GM18867 (cell line): ENCODE data around the gene ADARB1.

ENCODE experiments used
- ATAC-seq: cut with Tn5 transposase; IDR thresholded peaks from one replicate; pipeline ENCODE4 v1.9.1; 2021; ENCODE audit warnings: mild to moderate bottlenecking, moderate library complexity; ENCODE audit not compliant: unreplicated experiment

The ADARB1 gene

DNA sequence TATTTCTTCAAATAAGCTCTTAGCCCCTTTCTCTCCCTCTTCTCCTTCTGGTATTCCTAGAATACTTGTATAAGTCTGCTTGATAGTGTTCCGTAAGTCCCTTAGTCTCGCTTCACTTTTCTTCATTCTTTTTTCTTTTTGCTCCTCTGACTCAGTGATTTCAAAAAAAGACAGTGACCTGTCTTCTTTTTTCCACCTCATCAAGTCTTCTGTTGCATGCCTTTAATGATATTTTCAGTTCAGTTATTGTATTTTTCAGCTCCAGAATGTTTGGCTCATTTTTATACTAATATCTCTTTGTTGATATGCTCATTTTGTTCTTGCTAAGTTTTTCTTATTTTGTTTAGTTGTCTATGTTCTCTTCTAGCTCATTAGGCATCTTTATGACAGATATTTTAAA lies 115.6 kb downstream of the ADARB1 start:
- no peak for ATAC-seq

DNA sequence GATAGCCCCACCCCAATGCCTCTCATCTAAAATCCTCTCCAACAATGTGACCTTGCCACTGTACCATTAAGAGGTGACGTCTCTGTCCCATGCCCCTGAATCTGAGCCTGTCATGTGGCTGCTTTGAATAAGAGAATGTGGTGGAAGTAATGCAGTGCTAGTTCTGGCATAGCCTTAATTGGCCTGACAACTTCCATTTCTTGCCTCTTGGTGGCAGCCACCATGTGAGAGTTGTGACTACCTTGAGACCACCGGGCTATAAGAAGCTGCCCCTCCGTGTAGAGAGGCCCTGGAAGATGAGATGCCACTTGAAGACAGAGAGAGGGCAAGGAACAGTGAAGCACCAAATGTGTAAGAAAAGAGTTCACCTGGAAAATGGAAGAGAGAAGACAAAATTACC lies 118.0 kb downstream of the ADARB1 start:
- ATAC-seq: no peak

DNA sequence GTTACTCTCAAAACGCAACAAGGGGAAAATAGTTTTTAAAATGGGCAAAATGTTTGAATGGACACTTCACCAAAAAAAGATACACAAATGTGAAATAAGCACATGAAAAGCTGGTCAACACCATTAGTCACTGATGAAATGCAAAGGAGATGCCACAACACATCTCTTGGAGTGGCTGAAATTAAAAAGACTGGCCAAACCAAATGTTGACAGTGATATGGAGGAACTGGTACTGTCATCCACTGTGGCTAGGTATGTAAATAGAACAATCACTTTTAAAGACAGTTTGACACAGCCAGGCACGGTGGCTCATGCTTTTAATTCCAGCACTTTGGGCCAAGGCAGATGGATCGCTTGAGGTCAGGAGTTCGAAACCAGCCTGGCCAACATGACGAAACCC lies 122.2 kb downstream of the ADARB1 start:
- ATAC-seq: no peak

DNA sequence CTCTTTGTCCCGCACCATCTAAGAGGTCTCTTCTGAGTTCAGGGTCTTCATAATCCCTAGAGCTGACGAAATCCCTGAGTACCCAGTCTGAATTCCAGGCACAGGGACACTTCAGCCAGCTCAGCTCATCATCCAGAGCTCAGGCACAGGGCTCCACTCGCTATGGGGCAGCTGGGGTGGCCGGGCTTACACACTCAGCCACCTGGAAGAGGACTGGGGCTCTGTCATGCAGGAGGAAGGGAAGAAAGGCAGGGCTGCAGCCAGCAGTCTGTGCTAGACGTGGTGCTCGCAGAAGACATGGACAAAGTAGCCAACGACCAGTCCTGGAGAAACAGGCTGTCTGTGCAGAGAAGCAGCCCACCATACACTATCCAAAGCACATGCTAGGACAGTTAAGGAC lies 124.8 kb downstream of the ADARB1 start:
- ATAC-seq: no peak

DNA sequence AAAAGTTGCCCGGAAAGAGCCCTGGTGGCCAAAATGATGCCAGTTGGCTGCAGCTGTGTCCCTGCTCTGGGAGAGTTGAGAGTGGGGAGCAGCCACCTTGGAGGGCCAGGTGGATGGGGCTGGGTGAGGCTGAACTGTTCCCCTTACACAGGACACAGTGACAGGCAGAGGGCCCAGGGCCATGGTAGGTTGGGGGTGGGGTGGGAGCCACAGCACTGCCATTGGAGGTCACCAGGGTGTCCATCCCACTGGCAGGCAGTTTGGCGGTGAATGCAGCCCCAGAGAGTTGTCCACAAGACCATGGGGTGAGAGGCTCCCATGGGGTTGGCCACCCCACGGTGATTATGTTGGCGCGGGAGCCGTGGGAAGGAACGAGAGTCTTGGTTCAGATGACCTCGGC lies 125.7 kb downstream of the ADARB1 start:
- no peak for ATAC-seq

DNA sequence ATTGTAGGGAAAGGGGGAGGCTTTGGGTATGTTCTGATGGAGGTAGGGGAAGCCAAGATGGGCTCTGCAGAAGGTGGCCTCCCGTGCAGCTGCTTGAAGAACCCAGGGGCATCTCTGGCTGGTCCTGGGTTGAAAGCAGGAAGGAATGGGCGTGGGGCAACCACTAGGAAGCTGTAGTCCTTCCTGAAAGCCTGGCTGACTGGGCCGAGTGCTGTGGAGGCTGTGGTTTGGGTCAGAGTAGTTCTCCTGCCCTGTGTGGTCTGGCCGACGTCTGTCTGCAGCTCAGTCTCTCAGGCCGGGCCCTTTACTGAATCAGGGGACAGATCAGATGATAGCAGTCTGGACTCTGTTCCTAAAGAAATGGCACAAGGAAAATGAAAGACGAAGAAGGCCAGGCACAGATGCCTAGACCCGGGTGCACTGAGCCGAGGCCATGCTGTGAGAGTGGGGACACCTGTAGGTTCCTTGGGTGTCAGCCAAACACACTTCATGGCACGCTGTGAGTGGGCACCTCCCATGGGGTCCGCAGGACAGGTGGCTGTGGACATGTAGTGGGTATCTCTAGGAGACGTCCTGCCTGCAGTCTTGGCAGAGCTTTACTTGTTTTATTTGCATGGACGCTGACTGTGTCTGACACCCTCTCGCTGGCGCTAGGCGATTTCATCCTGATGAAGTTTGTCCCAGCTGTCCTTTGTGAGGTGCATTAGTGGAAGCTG lies 126.4 kb downstream of the ADARB1 start:
- ATAC-seq: no peak

DNA sequence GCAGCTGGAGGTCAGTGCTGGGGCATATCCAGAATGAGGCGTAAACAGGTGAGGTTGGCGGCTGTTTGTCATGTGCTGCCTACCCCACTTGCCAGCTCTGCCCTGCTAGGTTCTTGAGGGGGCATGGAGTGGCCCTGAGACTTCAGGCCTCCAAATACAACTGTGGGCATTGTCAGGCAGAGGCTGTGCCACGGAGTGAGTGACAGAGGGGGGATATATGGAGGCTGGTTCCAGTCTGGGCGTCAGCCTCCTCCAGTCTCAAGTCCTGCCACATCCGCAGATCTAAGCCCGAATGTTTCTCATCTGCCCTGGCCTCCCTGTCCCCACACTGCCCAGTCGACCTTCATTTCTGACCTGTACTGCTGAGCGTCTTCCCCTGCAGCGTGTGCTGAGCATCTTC lies 128.0 kb downstream of the ADARB1 start:
- ATAC-seq: no peak

DNA sequence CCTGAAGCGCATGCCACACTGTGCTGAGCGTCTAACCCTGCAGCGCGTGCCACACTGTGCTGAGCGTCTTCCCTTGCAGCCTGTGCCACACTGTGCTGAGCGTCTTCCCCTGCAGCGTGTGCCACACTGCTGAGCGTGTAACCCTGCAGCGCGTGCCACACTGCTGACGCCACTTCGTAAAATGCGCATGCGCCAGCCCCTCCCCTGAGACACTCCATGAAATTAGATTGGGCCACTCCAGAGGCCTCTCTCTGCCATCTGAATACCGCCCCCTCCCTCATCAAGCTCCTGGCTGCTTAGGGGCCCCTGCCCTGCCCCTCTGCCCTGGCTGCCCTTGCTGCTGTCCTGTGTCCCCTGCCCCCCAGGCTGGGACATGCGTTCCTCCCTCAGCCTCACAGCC lies 128.5 kb downstream of the ADARB1 start:
- no peak for ATAC-seq

DNA sequence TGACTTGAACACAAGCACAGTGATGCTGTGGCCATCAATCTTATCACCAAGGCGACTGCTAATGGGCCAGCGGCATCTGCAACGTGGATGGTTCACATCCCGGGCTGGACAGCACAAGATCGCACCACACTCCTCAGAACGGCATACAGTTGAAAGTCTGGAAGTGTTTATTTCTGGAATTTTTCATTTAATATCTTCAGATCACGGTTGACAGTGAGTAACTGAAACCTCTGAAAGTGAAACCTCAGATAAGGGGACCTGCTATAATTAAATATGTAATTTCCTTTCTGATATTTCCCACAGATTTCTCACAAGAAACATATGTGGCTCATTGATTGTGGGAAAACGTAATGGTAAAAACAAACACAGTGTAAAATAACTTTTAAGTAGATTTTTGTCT lies 129.6 kb downstream of the ADARB1 start:
- ATAC-seq: no peak

DNA sequence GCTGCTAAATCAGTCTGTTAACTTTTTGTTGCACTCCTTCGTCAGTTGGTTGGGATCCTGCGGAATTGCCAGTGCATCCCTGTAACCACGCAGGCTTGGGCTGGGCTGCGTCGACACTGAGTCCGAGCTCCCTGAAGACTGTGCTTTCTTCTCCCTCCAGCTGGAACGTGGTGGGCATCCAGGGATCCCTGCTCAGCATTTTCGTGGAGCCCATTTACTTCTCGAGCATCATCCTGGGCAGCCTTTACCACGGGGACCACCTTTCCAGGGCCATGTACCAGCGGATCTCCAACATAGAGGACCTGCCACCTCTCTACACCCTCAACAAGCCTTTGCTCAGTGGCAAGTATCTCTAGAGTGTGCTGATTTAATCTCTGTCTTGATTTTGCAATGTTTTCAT lies 130.0 kb downstream of the ADARB1 start:
- no peak for ATAC-seq

DNA sequence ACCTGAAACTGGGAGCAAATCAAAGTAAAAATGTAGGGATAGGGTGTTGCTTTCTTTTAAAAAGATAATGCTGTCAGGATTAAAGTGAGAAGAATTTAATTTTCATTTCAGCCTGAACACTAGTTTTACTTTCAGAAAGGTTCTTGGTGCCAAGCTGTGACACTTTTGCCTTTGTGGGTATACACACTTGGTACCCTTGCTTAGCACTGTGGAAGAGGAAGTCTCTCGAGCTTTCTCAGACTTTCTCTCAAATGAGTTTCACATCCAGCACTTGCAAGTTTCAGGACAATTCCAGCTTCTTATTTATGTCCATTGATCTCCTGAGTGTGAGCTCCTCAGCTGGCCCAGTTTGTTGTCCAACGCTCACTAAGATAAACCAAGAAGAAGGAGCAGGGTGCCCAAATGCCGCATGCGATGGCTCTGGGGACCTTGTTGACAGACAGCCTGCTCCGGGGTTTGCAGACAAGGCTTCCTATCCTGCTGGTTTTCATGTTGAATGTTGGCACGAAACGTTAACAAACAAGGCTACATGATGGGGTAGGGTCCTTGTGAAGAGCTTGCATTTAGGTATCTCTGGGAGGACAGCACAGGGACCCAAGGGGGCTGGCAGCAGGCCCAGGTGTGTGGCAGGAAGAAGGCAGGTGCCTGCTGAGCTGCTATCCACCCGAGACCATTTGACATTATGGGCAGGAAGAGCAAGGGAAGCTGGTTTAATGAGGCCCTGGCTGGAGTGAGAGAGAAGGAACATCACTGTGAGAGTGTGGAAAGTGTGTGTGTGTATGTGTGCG lies 133.7 kb downstream of the ADARB1 start:
- ATAC-seq: no peak

DNA sequence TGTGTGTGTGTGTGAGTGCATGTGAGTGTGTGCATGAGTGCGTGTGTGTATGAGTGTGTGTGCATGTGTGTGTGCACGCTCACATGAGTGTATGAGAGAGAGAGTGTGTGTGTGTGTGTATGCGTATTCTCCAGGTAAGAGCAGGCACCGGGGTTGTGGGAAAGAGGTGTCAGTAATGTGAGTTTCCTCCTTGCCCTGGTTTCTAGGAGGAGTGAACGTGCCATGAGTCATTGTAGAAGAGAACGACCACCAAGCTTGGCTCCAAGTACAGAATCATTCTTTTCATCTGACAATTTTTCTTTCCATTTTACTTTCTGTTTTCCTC lies 134.2 kb downstream of the ADARB1 start:
- ATAC-seq: no peak

DNA sequence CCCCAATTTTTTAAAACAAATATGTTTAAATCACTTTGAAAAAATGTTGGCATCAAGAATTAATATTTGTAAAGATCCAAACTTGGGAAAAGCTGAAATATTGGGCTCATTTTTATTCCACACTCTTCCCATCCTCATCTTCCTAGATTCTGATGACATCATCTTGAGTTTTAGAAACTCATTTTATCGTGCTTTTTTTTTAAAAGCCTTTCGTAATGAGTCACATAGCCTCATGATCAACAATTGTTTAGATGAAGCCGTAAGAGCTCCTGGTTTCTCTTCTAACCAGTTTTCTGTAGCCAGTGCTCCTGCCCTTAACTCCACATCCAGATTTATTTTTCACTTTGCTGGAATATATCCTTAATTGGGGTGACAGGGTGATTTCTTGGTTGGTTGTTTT lies 134.7 kb downstream of the ADARB1 start:
- no peak for ATAC-seq

DNA sequence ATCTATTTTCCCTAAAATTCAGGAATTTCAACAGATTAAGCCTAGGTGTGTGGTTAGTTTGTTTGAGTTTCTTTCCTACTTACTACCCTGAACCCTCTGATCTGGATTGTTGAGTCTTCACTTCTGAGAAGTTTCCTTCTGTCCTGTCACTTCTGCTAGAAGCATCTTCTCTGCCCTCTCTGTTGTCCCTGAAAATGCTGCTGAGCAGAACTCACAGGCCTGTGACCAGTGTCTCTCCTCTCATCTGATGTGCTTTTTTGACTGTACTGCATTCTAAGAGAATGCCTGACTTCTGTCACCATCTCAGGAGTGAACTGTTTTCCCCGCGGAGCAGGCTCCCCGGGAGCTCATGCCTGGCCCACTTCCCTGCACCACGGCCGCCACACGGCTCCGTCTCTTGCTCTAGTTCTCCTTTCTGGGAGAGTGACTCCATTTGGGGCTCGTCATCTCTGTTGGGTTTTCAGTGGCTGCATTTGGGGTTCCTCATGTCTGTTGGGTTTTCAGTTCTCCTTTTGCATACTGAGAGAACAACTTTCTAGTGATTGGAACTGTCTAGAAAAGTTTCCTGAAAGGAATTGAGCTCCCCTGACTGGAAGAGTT lies 135.4 kb downstream of the ADARB1 start:
- no peak for ATAC-seq

DNA sequence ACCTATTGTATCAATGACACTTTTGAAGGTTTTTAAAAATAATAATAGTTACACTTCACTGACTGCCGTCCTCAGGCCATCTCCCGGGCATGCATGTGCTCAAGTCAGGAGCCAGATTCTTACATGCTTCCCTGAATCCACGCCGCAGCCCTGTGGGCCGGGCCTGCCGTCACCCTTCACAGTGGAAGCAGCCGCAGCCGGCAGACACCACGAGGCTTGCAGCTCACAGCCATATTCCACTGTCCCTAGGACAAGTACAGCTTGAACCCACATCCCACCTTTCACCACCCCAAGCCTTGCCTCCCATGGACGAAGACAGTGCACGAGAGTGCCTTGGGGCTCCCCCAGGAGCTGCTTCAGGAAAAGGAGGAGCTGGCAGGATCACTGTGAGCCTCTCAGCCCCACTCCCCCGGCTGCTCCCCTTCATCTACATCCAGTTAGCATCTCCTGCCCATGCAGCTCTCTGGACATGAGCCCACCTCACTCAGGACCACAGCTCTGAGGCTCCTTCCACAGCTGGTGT lies 136.1 kb downstream of the ADARB1 start:
- no peak for ATAC-seq

DNA sequence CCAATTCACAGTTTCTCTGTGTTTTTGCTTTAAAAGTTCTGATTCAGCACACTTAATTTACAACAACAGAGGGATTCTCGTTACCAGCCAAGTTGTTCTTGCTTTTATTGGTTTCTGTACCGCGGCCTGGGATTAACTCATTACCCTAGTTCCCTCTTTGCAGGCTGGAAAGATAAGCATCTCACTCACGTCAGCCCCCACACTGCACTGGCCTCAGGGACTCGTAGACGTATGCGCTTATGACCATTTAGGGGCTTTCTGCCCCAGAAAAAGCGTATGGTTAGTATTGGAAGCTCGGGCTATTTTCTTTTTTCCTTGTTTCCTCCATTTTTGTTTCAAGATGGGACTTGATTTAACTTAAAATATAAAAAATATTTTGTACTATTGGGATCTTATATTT lies 137.3 kb downstream of the ADARB1 start:
- ATAC-seq: no peak

DNA sequence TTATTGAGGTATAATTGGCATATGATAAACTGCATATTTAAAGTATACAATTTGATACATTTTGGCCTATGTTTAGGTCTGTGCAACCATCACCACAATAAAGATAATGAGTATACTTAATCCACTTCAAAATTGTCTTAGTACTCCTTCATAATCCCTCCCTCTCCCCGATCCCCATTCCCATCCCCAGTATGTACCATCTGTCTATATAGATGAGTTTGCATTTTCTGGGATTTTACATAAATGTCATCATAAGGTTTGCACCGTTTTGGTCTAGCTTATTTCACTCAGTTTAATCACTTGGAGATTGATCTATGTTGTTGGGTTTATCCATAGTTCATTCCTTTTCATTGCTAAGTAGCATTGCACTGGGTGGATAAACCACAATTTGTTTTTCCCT lies 139.0 kb downstream of the ADARB1 start:
- ATAC-seq: no peak

DNA sequence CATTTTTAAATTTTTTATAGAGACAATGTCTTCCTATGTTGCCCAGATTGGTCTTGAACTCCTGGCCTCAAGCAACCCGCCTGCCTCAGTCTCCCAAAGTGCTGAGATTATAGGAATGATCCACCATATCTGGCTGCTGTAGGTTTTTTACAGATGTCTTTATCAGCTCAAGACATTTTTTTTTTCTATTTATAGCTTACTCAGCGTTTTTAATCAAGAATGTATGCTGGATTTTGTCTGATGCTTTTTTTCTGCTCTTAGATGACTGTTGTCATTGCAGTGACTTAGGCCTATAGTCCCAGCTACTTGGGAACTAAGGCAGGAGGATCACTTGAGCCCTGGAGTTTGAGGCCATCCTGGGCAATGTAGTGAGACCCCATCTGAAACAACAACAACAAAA lies 140.8 kb downstream of the ADARB1 start:
- ATAC-seq: no peak

DNA sequence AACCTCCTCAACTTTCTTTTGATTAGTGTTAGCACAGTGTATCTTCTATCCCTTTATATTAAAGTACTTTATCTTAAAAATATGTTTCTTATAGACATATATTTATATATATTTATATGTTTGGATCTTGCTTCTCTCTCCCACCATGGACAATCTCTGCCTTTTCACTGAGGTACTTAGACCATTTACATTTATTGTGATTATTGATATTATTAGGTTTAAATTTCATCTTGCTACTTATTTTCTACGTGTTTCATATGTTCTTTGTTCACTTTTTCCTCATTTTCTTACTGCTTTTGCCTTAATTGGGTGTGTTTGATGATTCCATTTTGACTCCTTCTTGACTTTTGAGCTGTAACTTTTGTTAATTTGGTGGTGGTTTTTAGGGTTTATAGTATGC lies 142.6 kb downstream of the ADARB1 start:
- no peak for ATAC-seq

DNA sequence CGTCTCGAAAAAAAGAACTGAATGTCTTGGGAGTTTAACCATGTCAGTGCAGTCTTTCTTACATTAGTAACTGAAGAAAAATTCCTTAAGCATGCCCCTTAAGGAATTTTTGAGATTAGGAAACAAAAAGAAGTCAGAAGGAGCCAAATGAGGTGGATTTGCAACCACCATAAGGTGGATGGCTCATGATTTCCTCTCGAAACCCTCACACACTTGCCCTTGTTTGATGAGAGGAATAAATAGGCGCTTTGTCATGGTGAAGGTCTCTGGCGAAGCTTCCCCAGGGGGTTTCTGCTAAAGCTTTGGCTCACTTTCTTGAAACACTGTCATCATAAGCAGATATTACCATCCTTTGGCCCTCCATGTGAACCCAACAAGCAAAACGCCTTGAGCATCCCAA lies 145.1 kb downstream of the ADARB1 start:
- ATAC-seq: no peak

DNA sequence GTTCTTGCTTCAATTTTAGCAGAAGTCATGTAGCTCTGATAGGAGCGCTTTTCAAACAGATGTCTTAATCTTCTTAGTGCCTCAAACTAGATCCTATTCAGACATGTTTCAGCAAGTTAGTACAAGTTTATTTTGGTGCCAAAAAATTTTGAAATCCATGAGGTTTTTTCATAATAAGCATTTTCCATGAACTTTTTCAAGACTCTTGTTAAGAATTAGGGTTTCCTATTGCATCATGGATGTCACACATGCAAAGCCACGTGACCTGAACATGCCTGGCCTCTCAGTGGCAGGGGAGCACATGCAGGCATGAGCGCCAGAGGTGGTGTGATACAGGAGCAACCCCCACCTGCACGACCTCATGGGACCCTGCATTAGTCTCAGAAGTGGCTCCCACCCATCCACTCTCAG lies 145.7 kb downstream of the ADARB1 start:
- ATAC-seq: no peak
